Keratinocyte (primary cell): ENCODE measurements around the gene SCMH1.
"Not testable (repeated sequence)": the region's sequence is repeated elsewhere in the genome, so short reads cannot be mapped to it uniquely, and the experiment has no call there.

Experiments
- CTCF ChIP-seq, 3 experiments: IDR thresholded peaks in 1 of 3; conservative IDR thresholded peaks in 1 of 3; optimal IDR thresholded peaks in 1 of 3; 2 replicates in 2 of 3; 3 replicates in 1 of 3; pipeline versions ENCODE3 to v1.5.1; 2011; ENCODE audit warnings: low read length in 3 of 3, mild to moderate bottlenecking in 3 of 3, moderate library complexity in 2 of 3, control low read depth in 1 of 3, inconsistent platforms in 1 of 3; ENCODE audit not compliant: insufficient read depth in 2 of 3; ENCODE audit errors: extremely low read depth in 1 of 3
- EZH2 ChIP-seq: IDR thresholded peaks from one replicate; pipeline ENCODE4 v1.6.1; 2012; ENCODE audit warnings: inconsistent platforms, mild to moderate bottlenecking, low read length, moderate library complexity

- TF ChIP-seq EZH2; CTCF (optimal IDR thresholded peaks at IDR 0.05 in 1 of 3, IDR thresholded peaks at IDR 0.05 in 1 of 3, conservative IDR thresholded peaks at IDR 0.05 in 1 of 3; ENCODE audit: extremely low read depth in 1 of 3, insufficient read depth in 2 of 3, low read length in 3 of 3): not testable (repeated sequence)
These were observed 107.8 kb downstream of the SCMH1 start for GRCh38 chr1:41134325-41134724.
